ENCODE results near the gene ATP8A2. TPM values are rescaled to one million over a fixed set of nuclear protein-coding genes. Genes with fewer than 3 reads are reported as not detected.

ATP8A2 gene
- total and polyA plus RNA-seq, 3 donors from 2014 or later, result 14.2 to 38.3 (median 16.5) TPM

- no peak for TF ChIP-seq POLR2A (IDR thresholded peaks at IDR 0.05)
- TF ChIP-seq CTCF (IDR thresholded peaks at IDR 0.05), result no peak
- no peaks in the 10 kb centered on the region for H3K9me3 ChIP-seq
- H3K36me3 ChIP-seq (ENCODE audit: low read depth, missing control alignments), result no peaks in the 10 kb centered on the region
- H3K27me3 ChIP-seq, result no peaks in the 10 kb centered on the region
- intact Hi-C loops (cut with DNase I; ENCODE audit: low total_unique reads), result no loop called here
- no peak overlapping the region for H3K4me3 ChIP-seq
- 30 to 53% methylated on average over 4 of the region's 4 CpGs for WGBS, 2 donors
- H3K27ac ChIP-seq, result no peak overlapping the region
- no peaks in the 10 kb centered on the region for H3K4me1 ChIP-seq
- no peak for DNase-seq
These were observed 22.8 kb downstream of the ATP8A2 start for GRCh38 chr13:25394402-25395060.

DNA sequence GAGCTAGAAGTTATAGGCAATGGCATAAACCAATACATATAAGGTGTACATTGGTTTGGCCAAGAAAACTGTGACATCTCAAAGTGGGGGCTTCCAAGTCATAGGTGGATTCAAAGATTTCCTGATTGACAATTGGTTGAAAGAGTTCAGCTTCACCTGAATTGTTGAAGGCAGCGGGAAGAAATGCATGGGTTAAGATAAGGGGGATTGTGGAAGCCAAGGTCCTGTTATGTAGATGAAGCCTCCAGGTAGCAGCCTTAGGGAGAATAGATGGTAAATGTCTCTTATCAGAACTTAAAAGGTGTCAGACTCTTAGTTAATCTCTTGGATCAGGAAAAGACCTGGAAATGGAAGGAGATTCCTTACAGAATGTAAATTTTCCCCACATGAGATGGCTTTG is 26.0 kb downstream of the ATP8A2 start:
- intact Hi-C loops (cut with DNase I; ENCODE audit: low total_unique reads), result no loop called here
- no peaks in the 10 kb centered on the region for H3K9me3 ChIP-seq
- H3K27me3 ChIP-seq, result no peaks in the 10 kb centered on the region
- no peaks in the 10 kb centered on the region for H3K4me1 ChIP-seq
- DNase-seq, result no peak
- WGBS, 2 donors, result 90 to 91% methylated on average over 1 of the region's 1 CpG
- no peak overlapping the region for H3K27ac ChIP-seq
- no peak for TF ChIP-seq CTCF (IDR thresholded peaks at IDR 0.05)
- TF ChIP-seq POLR2A (IDR thresholded peaks at IDR 0.05), result no peak
- no peaks in the 10 kb centered on the region for H3K36me3 ChIP-seq (ENCODE audit: low read depth, missing control alignments)
- H3K4me3 ChIP-seq, result no peak overlapping the region

GRCh38 chr13:25400925-25401324 is 29.2 kb downstream of the ATP8A2 start:
- H3K9me3 ChIP-seq, result no peaks in the 10 kb centered on the region
- no peak for DNase-seq
- H3K27ac ChIP-seq, result no peak overlapping the region
- no peaks in the 10 kb centered on the region for H3K36me3 ChIP-seq (ENCODE audit: low read depth, missing control alignments)
- intact Hi-C loops (cut with DNase I; ENCODE audit: low total_unique reads), result no loop called here
- no peaks in the 10 kb centered on the region for H3K27me3 ChIP-seq
- WGBS, 2 donors, result 88 to 91% methylated on average over 6 of the region's 6 CpGs
- H3K4me1 ChIP-seq, result no peaks in the 10 kb centered on the region
- no peak overlapping the region for H3K4me3 ChIP-seq
- TF ChIP-seq POLR2A (IDR thresholded peaks at IDR 0.05) (no peak), CTCF (IDR thresholded peaks at IDR 0.05) (no peak)

DNA sequence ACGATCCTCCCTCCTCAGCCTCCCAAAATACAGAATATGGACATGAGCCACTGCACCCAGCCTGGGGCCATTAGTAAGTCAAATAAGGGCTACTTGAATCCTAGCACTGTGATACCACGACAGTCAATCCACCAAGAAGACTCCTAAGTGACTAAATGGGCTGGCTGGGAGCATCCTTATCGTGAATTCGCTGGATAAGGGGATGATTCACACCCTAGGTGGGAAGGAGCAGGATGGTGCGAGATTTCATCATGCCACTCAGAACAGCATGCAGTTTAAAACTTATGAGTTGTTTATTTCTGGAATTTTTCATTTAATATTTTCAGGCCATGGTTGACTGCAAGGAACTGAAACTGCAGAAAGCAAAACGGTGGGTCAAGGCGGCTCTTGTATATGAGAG is 30.2 kb downstream of the ATP8A2 start:
- 78 to 81% methylated on average over 7 of the region's 7 CpGs for WGBS, 2 donors

More for the DNA sequence above, 30.2 kb downstream of the ATP8A2 start:
- DNase-seq, result no peak
- Histone ChIP-seq H3K27me3 (no peaks in the 10 kb centered on the region), H3K27ac (no peak overlapping the region), H3K4me3 (no peak overlapping the region), H3K4me1 (no peaks in the 10 kb centered on the region), H3K36me3 (ENCODE audit: low read depth, missing control alignments) (no peaks in the 10 kb centered on the region), H3K9me3 (no peaks in the 10 kb centered on the region)
- intact Hi-C loops (cut with DNase I; ENCODE audit: low total_unique reads), result no loop called here
- TF ChIP-seq CTCF (IDR thresholded peaks at IDR 0.05) (no peak), POLR2A (IDR thresholded peaks at IDR 0.05) (no peak)

Measured in testis (tissue), 3 donors.